ENCODE data around the gene PTK6.

Gene PTK6

DNA sequence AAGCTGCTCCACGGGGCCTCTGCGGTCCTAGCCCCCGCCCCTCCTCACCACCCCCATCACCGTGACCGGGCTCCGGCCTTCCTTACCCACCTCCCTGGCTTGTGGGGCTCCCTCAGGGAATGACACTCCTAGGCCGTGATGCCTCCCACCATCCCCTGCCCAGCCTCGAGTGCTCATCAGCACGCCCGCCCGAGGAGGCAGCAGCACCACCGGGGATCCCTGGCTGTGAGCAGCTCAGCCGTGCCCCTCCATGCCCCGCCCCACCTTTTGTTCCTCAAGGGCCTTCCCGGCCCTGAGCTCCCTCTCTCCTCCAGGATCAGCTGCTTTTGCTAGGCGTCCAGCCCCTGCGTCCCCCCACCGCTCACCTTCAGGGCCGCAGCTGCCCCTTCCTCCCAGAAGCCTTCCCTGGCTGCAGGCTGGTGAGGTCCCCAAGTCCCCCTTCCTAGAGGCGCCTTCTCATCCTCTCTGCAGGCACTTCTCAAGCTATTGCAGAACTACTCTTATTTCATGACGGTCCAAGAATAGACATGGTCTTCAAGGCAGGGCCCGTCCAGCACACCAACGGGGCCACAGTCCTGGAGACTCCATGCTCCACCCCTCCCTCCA is 19.8 kb upstream of the PTK6 start:
- DNase-seq: no peak

- DNase-seq: no peak
Observed at GRCh38 chr20:63555661-63556381, 18.6 kb upstream of the PTK6 start.

DNA sequence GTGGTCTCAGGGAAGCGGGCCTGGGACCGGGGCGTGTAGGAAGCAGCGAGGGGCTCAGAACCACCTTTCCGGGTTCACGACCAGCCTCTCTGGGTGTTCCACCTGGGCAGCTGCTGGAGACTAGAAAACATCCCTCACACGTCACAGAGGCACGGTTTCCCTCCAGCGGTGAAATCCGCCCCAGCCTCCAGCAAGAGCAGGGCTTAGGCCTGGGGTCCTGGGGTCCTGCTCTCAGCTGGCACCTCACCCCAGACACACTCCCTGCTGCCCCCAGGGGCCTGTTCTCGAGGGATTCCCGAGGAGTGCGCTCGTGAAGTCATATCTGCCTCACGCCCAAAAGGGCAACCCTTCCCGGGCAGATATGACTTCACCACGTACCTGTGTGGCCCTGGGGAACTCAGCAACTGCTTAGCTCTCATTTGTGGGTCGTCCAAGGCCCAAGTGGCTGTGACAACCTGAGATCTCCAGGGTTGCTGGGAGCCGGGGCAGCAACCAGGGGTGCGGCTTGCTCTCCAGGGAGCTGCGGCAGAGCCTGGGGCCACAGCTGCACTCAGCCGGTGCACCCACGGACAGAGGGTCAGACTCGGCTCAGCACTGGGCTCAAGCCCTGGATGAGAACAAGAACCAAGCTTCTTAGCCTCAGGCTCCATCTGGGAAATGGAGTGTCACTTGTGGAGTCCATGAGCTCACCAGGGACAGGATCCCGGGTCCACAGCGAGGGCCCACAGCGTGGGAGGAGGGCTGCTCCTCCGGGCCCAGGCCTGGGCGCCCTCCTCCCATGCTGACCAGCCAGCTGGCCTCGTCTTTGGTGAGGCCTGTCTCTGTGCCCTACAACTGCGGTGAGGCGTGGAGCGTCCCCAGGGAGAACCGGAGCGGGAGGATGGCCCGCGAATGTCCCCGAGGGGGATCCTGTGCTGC is 17.4 kb upstream of the PTK6 start:
- DNase-seq: no peak

DNA sequence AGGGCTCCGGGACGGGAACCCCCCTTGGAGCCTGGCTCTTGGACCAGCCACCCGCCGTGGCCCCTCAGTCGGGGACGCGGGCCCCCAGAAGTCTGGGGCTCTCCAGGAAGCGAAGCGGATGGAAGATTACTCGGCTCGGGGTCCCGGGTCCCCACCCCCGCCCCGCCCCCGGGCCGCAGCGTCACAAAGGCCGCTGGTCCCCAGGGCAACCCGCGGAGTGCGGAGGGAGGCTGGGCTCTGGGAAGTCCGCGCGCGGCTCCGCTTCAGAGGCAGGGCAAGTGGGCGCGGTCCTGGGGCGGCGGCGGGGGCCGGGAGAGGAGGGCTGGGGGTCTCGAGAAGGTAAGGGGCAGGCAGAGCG is 16.7 kb upstream of the PTK6 start, which contains the start of gene FNDC11:
TSS of gene FNDC11 (plus strand) at position 227 of the 358 bp plus-strand sequence. CDS start 1,505 bp downstream, outside the sequence.
- DNase-seq: peak; percentile 68 to 69

- peak; percentile 84 to 85 for DNase-seq
Observed at GRCh38 chr20:63553251-63553932, 16.2 kb upstream of the PTK6 start.

- no peak for DNase-seq
Observed at GRCh38 chr20:63552481-63553249, 15.5 kb upstream of the PTK6 start.

GRCh38 chr20:63551068-63551467 is 13.9 kb upstream of the PTK6 start:
- DNase-seq: no peak

- DNase-seq: no peak
Observed at GRCh38 chr20:63549679-63550282, 12.6 kb upstream of the PTK6 start.

- no peak for DNase-seq
Observed at GRCh38 chr20:63549019-63549418, 11.8 kb upstream of the PTK6 start.

- DNase-seq: no peak
Observed at GRCh38 chr20:63548542-63548941, 11.4 kb upstream of the PTK6 start.

- no peak for DNase-seq
Observed at GRCh38 chr20:63547725-63548480, 10.7 kb upstream of the PTK6 start, which contains the start of gene SRMS. Gene SRMS, minus strand, starts transcription at chr20:63547749. Its CDS starts 286 bp downstream, at chr20:63547463.

- no peak for DNase-seq
Observed at GRCh38 chr20:63546956-63547724, 10.0 kb upstream of the PTK6 start.

DNA sequence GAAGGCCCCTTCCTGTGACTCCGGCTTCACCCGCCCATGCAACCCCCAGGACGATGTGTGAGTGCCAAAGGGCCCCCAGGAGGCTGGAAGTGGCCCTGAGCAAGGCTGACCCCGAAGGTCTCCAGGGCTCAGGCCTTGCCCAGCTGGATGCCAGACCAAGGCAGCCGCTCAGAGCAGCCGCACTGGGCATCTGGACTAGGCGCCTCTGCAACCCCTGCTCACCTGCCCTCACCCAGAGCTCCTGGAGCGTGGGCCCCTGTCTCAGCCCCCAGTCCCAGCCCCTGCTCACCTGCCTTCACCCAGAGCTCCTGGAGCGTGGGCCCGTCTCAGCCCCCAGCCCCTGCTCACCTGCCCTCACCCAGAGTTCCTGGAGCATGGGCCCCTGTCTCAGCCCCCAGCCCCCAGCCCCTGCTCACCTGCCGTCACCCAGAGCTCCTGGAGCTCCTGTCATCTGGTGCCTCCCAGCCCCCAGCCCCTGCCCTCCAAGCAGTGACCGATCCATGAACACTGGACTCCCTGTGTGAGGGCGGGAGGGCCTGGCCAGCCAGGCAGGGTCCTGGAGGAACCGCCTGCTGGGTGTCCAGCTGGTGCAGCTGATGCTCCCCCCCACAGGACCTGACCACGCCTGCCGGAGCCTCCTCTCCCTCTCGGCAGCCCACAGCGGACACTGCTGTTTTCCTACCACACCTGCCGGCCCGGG is 9.2 kb upstream of the PTK6 start:
- DNase-seq: no peak

- no peak for DNase-seq
Observed at GRCh38 chr20:63545814-63546213, 8.6 kb upstream of the PTK6 start.

DNA sequence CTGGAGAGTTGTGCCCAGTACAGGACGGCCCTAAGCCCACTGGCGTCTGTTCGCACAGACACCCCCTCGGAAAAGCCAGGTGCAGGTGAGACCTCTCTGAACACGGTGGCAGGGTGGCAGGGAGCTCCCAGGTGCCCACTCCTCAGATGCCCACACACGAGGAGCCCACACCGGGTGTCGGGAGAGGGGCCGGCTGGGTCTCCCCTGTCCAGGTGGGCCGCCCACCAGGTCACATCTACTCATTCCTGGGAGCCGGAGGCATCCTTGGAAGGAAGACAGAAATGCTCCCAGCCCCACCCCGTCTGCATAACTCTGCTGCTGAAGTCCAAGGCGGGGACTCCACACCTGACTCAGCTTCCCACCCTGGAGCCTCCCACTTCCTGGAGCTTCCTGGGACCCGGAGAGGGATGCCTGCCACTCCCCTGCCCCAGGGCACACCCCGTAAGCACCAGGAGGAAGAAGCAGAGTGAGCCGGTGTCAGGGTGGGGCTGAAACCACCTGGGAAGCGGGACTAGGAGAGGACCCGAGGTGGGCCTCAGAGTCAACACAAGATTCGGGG is 7.9 kb upstream of the PTK6 start:
- DNase-seq: no peak

GRCh38 chr20:63544241-63544957 is 7.2 kb upstream of the PTK6 start:
- no peak for DNase-seq

- no peak for DNase-seq
Observed at GRCh38 chr20:63543733-63544132, 6.6 kb upstream of the PTK6 start.

- no peak for DNase-seq
Observed at GRCh38 chr20:63543131-63543530, 6.0 kb upstream of the PTK6 start.
